Renal pelvis (tissue), 4 donors: ENCODE results near the gene PHF20. TPM values are rescaled to one million over a fixed set of nuclear protein-coding genes. Genes with fewer than 3 reads are reported as not detected.
"Not testable (repeated sequence)": the region's sequence is repeated elsewhere in the genome, so short reads cannot be mapped to it uniquely, and the experiment has no call there.

ENCODE experiments used
- DNase-seq: peaks from one replicate; pipeline ENCODE4 v3.0.0-alpha.2; 2013
- polyA plus RNA-seq, 3 donors: library from polyadenylated mRNA; unstranded; fragments of 120-200 nt; gene quantifications; one replicate each; pipeline ENCODE4 v1.2.1, GENCODE V29; 2013; ENCODE audit not compliant: insufficient read length in 3 of 3

Gene PHF20
- polyA plus RNA-seq, 3 donors, result 30.2 to 34.8 (median 32.2) TPM

- DNase-seq, result no peak
These were observed 35.9 kb upstream of the PHF20 start for GRCh38 chr20:35735826-35736470.

- DNase-seq, result no peak
These were observed 33.9 kb upstream of the PHF20 start for GRCh38 chr20:35737865-35738333.

- no peak for DNase-seq
These were observed 33.2 kb upstream of the PHF20 start for GRCh38 chr20:35738410-35739179.

- DNase-seq, result no peak
These were observed 32.3 kb upstream of the PHF20 start for GRCh38 chr20:35739294-35740163.

GRCh38 chr20:35741892-35742740 lies 29.7 kb upstream of the PHF20 start, which contains the start of gene RBM39:
Gene RBM39 (minus strand): TSS chr20:35742260. CDS start chr20:35740874, 1,386 bp downstream.
- peak; percentile 100 for DNase-seq

GRCh38 chr20:35742741-35743523 lies 28.9 kb upstream of the PHF20 start:
- peak; percentile 27 for DNase-seq

GRCh38 chr20:35743693-35744491 lies 27.9 kb upstream of the PHF20 start:
- DNase-seq, result no peak

- DNase-seq, result not testable (repeated sequence)
These were observed 27.3 kb upstream of the PHF20 start for GRCh38 chr20:35744492-35744841.

GRCh38 chr20:35750611-35751010 lies 21.2 kb upstream of the PHF20 start:
- no peak for DNase-seq

- DNase-seq, result no peak
These were observed 15.4 kb upstream of the PHF20 start for GRCh38 chr20:35756404-35756803.

GRCh38 chr20:35757098-35757705 lies 14.6 kb upstream of the PHF20 start:
- DNase-seq, result no peak

- not testable (repeated sequence) for DNase-seq
These were observed 10.3 kb upstream of the PHF20 start for GRCh38 chr20:35761548-35761947.

GRCh38 chr20:35762461-35762860 lies 9.4 kb upstream of the PHF20 start:
- DNase-seq, result no peak

- not testable (repeated sequence) for DNase-seq
These were observed 6.9 kb upstream of the PHF20 start for GRCh38 chr20:35764936-35765335.

- no peak for DNase-seq
These were observed 5.0 kb upstream of the PHF20 start for GRCh38 chr20:35766843-35767242.

GRCh38 chr20:35767683-35768481 lies 3.9 kb upstream of the PHF20 start:
- DNase-seq, result no peak

- peak; percentile 64 for DNase-seq
These were observed 2.8 kb upstream of the PHF20 start for GRCh38 chr20:35768731-35769664.
